NCI-H345 treated with DMSO at 0.1 percent for 48 hours (cell line): Measurements from ENCODE around the gene UBE2G2.
"Not testable (repeated sequence)": the region's sequence is repeated elsewhere in the genome, so short reads cannot be mapped to it uniquely, and the experiment has no call there.

Experiments used
- DNase-seq: peaks from one replicate; lab custom pipeline; 2025; ENCODE audit not compliant: unreplicated experiment; lab: John Stamatoyannopoulos, UW

The UBE2G2 gene

DNA sequence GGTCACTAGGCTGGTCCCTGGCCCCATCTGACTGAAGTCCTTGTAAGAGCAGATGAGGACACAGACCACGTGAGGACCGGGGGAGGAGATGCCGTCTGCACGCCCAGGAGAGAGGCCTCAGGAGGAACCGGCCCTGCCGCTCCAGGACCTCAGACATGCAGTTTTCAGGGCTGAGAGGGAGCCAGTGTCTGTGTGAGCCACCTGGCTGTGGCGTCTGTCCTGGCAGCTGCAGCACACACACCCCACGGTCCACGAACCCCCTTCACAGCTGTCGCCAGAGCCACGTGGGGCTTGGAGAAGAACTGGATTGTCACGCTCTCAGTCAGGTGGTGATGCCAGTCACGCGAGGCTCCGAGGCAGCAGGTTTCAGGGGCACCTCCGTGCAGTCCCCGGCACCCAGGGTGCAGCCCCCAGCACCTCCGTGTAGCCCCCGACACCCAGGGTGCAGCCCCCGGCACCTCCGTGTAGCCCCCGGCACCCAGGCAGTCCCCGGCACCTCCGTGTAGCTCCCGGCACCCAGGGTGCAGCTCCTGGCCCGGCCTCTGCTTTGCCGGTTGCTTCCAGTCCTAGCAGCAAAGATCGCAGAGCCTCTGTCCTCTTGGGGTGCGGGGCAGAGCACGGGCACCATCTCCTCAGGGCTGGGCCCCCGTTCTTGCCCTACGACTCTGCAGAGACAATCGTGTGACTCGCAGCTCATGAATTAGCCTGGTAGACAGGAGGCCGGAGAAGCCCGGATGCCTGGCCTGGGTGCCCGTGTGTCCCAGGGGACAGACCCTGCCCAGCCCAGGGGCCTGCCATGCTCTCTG lies 35.2 kb upstream of the UBE2G2 start:
- peak; percentile 25 for DNase-seq

GRCh38 chr21:44836349-44836665 lies 34.7 kb upstream of the UBE2G2 start:
- no peak for DNase-seq

DNA sequence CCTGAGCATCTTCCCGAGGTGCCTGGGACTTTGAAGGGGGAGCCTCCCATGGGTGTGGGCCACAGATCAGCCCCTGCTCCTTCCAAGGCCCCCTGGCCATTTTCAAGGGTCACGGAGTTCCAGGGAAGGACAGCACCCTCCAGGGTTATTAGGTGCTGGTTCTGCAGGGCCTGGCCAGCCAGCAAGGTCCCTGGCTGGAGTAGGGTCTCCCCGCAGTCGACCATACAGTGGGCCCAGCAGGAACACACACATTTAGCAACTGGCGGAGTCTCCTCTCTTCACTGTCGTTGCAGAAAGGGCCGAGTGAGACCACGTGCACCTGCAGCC lies 34.0 kb upstream of the UBE2G2 start:
- DNase-seq, result no peak

DNA sequence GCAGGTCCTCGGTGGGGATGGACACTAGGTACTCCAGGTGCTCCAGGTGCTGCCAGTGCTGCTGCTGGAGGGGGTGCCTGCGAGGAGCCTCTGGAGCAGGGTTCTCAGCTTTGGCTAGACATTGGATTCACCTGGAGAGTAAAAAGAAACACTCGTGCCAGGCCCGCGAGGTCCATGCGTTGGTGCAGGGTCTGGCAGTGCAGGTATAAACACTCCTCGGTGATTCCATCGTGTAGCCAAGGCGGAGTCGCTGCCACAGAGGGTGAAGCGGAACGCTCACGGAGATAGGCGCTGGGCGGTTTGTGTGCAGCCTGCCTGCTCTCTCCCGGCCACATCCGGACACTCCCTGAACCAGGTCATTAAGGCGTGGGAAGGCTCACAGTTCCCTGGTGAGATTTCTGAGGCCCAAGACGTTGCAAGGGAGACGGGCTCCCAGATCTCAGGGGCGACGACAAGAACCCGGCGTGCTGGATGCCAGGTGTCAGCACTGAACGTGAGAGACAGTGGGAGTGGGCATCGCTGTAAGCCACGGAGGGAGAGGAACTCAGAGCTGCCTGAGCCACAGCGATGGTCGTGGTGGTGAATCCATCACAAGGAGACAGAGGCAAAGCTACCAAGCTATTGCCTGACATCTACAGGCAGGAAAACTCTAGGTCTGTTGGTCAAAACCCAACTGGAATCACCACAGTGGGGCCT lies 33.5 kb upstream of the UBE2G2 start:
- DNase-seq, result no peak

DNA sequence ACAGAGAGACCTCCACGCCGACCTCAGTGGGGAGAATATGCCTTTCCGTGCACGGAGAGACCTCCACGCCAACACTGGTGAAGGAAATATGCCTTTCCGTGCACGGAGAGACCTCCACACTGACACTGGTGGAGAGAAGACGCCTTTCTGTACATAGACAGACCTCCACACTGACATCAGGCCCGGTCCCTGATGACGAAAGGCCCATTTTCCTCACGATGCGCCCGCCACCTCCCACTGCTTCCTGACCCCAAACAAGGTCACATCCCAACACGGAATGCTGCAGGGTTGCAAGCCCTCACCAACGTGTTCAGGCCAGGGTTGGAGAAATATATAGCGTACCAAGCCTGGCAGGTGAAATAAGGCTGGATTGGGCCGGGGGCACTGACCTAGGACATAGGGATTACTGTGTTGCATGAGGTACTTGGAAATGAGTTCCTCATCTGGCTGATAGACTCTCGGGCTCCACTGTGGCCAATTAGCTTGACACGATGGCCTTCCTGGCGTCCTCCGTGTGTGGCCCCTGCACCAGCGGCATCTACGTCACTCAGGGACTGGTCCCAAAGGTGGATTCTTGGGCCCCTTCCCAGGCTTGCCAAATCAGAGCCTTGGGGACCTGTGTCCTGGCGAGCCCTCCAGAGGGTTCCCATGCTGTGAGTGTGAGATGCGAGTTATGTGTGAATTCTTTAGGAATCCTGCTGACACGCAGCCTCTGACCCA lies 32.8 kb upstream of the UBE2G2 start:
- DNase-seq, result no peak

GRCh38 chr21:44833663-44834062 lies 32.0 kb upstream of the UBE2G2 start:
- DNase-seq, result no peak

DNA sequence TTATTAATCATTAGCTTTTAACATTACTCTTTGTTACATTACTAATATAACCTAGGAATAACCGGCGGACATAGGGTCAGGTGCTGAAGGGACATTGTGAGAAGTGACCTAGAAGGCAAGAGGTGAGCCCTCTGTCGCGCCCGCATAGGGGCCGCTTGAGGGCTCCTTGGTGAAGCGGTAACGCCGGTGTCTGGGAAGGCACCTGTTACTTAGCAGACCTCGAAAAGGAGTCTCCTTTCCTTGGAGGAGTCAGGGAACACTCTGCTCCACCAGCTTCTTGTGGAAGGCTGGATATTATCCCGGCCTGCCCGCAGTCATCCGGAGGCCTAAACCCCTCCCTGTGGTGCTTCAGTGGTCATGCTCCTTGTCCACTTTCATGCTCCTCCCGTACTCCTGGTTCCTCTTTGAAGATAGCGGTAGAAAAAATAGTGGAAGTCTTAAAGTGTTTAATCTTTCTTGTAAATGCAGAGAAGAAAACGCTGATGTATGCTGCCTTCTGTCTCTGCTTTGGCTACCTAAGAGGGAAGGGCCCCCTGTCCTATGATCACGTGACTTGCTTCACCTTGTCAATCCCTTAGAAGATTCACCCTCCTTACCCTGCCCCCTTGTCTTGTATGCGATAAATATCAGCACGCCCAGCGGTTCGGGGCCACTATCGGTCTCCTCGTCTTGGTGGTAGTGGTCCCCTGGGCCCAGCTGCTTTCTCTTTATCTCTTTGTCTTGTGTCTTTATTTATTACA lies 31.1 kb upstream of the UBE2G2 start:
- not testable (repeated sequence) for DNase-seq

GRCh38 chr21:44831227-44831860 lies 29.7 kb upstream of the UBE2G2 start:
- no peak for DNase-seq

- DNase-seq, result no peak
Measured at GRCh38 chr21:44829507-44830092, 28.0 kb upstream of the UBE2G2 start.

DNA sequence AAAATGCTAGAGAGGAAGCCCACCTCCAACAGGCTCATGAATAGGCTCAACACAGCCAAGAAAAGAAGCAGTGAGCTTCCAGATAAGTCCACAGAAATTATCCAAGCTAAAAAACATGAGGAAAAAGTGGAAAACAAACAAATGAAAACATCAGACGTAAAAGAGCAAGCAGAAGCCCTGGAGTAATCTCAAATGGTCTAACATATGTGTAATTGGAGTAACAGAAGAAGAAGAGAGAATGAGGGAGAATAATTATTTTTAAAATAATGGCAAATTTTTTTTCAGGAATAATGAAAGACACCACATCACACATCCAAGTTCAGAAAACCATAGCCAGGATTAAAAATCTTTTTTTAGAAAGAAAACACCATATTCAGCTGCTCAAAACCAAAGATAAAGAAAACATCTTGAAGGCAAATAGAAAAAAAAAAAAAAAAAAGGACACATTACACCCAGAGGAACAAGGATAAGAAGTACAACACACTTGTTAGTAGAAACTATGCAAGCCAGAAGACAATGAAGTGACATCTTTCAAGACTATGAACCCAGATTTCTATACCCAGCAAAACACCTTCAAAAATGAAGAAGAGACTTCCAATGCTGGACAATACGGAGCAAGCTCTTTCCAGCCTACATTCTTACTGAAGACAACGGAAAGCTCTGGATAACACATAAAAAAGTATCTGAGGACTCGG lies 26.9 kb upstream of the UBE2G2 start:
- no peak for DNase-seq

DNA sequence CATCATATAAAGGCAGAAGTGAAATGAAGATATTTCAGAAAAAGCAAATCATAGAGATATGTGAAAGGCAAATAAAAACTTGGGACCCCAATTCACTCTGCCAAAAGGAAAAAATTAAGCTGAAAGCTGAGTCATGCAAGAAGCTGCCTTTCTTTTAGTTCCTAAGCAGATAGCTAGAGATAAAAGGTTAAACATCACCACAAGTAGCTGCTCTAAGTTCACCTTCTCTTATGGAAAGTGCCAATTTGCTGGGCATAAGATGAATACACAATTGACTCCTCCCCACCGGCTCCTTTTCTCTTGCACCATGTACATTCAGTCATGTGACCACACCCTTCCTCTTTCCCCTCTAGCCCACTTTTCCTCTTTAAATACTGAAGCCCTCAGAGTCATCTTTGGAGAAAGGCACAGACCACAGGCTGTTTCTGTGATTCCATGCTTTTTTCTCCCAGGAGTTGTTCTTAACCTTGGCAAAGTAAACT lies 21.6 kb upstream of the UBE2G2 start:
- DNase-seq, result no peak

GRCh38 chr21:44822484-44823178 lies 21.0 kb upstream of the UBE2G2 start:
- DNase-seq, result no peak

DNA sequence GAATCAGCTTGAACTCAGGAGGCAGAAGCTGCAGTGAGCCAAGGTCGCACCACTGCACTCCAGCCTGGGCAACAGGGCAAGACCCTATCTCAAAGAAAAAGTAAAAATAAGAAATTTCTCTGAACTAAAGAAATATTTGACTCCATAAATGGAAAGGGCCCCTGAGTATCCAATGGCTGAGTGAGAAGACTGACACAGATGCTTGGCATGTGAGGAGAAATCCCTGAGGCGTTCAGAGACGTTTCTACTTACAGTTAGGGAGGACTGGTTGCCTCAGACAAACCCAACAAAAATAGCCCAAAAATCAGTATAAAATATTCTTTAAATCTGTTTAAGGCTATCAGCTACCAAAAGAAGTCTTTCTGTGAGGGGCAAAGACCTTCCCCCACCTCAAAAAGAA lies 19.2 kb upstream of the UBE2G2 start:
- no peak for DNase-seq

DNA sequence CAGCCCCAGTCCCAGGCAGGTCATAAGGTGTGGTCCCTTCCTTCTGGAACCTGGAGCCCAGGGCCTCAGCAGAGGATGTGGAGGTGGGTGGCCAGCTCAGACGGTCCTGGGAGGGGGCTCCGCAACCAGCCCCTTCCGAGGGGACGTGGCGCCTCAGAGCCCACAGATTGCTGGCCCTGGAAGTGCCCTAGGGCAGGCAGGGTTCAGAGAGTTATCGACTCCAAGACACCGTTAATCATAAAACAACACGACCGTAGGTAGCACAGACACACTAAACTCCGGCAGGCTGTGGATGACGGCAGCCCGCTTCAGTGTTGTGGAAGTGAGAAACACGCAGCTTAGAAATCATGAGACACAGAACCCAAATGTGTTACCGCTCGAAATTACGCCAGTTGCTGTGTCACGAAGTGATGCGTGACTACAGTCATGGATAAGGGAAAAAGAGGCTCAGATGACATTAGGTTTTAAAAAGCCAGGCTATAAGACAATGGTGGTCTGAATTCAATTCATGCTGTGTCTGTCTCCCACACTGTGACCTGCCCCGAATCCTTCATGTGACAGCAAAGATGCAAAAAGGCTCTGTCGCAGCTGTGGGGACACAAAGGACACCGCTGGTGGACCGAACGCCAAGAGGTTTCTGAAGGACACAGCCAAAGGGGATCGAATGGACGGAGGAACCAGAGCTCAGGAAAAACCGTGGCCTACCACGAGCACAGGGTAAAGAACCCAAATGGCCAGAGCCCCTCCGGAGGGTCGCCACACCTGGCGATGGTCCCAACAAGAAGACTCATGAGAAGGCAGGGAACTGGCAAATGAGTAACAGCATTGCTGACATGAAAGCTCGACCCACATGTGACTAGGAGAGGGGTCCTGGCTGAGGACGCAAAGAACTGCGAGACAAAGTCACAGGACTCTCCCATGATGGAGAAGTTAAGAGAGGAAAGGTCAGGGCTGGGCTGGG lies 17.9 kb upstream of the UBE2G2 start:
- no peak for DNase-seq

DNA sequence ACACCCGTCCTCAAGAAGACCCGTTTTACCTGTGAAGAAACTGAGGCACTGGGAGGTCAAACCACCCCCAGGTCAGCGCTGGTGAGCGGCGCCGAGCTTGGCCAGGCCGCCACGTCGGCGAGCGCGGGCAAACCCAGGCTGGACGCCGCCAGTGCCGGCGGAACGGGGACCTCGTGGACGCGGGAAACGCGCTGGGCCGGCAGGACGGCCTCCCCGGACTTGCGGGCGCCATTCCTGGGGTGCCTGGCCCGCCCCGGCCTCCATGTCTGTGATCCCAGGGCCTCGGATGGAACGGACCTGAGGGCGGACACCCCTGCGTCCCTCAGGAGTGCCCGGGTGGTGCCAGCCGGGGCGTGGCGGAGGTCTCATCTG lies 17.0 kb upstream of the UBE2G2 start:
- DNase-seq, result no peak

- peak; percentile 47 for DNase-seq
Measured at GRCh38 chr21:44817914-44818639, 16.5 kb upstream of the UBE2G2 start, which contains the start of gene SUMO3. SUMO3 (minus strand) TSS chr21:44818062; CDS start chr21:44817968, 94 bp downstream.

- peak; percentile 30 for DNase-seq
Measured at GRCh38 chr21:44817506-44817880, 15.9 kb upstream of the UBE2G2 start.
